ENCODE measurements around the gene ENPP3. TPM values are rescaled to one million over a fixed set of nuclear protein-coding genes. Genes with fewer than 3 reads are reported as not detected.

The ENPP3 gene
- total RNA-seq, 2 experiments from 2014 or later, result 0.63 to 0.84 TPM

DNA sequence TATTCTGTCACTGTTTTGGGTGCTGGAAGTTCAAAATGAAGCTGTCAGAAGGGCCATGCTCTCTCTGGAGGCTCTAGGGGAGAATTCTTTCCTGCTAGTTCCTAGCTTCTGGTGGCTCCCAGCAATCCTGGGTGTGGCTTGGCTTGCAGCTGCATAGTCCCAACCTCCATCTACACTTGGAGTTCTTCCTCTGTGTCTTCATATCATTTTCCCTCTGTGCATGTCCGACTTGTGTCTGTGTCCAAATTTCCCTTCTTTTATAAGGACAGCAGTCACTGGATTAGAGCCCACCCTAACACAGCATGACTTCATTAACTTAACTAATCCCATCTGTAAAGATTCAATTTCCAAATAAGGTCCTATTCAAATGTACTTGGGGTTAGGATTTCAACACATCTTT, 147.5 kb downstream of the ENPP3 start:
- POLR2A ChIA-PET, result no interaction called here
- CTCF ChIA-PET, result no interaction called here

GRCh38 chr6:131787079-131787478, 150.0 kb downstream of the ENPP3 start:
- ChIA-PET POLR2A (no interaction called here), CTCF (no interaction called here)

DNA sequence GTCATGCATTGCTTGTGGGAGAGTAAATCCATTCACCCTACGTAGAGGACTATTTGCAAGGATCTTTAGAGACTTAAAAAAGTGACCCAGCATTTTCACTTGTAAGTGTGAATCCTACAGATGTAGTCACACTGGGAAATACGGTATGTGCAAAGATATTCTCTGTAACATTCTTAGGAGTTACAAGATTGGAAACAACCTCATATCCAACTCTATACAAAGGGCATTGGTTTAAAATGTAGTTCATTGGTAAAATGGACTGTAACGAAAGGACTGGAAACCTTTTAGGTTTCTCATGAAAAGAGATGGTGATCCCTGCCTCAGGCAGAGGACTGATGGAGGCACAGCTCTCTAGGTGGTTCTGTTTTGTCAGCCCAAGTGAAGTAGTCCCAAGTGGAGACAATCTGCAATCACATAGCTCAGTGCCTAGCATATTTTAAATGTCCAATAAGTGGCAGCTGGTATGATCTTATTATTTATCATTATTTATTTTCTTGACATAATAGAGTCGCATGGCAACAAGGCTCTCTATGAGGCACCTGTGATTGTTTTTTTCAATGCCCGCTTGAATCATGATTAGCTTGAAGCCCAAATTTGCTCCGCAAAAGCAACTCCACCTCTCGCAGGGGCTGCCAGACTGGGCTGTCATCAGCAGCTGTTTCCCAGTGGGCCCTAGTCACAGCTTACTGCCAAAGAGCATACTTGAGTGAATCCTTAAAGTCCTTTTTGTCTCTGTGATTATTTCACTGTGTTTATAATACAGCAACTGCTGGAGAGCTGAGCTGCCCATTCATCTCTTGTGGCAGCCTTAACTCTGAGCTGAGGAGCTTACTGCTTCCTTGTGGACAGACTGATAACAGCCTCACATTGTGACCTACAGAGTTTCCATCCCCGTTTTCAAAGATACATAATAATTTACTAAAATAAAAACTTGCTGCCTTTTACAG, 150.9 kb downstream of the ENPP3 start:
- ChIA-PET CTCF (no interaction called here), POLR2A (no interaction called here)

DNA sequence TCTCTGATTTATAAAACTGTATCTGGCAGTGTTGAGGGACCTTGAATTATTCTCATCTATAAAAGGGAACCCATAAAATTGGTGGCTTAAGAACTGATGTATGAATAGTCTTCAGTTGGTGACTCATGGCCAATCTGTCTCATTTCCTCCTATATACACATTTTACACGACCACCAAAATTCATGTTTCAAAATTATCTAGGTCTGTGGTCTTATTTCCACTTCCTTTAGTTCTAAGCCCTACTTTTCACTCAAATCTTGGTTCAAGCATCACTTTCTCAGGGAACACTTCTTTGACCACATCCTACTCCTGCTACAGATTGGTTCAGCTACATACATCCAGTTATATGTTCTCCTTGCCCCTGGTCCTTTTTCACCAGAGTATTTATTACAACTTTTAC, 152.1 kb downstream of the ENPP3 start:
- CTCF ChIA-PET, result no interaction called here
- POLR2A ChIA-PET, result no interaction called here

- POLR2A ChIA-PET, result no interaction called here
- CTCF ChIA-PET, result no interaction called here
Observed at GRCh38 chr6:131791476-131791875, 154.4 kb downstream of the ENPP3 start.

- POLR2A ChIA-PET, result no interaction called here
- CTCF ChIA-PET, result no interaction called here
Observed at GRCh38 chr6:131792091-131792496, 155.0 kb downstream of the ENPP3 start.

DNA sequence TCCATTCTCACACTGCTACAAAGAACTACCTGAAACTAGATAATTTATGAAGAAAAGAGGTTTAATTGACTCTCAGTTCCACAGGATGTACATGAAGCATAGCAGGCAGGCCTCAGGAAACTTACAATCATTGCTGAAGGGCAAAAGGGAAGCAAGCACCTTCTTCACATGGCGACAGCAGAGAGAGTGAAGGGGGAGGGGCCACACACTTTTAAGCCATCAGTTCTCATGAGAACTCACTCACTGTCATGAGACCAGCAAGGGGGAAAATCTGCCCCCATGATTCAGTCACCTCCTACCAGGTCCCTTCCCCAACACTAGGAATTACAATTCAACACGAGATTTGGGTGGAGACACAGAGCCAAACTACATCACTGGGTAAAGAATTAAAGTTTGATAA, 158.3 kb downstream of the ENPP3 start:
- ChIA-PET CTCF (no interaction called here), POLR2A (no interaction called here)

Other genes starting within 250 kb of the ENPP3 start
- gene ARG1, start 64.1 kb upstream of the ENPP3 start, total RNA-seq, result not detected
- 10 to 100 TPM; 28.4 to 29.0 TPM for gene MED23, start 9.1 kb upstream of the ENPP3 start, total RNA-seq
- gene OR2A4, start 64.1 kb downstream of the ENPP3 start, total RNA-seq, result not detected
- gene CTAGE9, start 73.7 kb downstream of the ENPP3 start, total RNA-seq, result not detected
- gene ENPP1, start 170.7 kb downstream of the ENPP3 start, total RNA-seq, result 1 to 10 TPM; 2.0 to 2.7 TPM